ENCODE measurements around the gene DNPEP. TPM values are rescaled to one million over a fixed set of nuclear protein-coding genes. Genes with fewer than 3 reads are reported as not detected.

The DNPEP gene
- total and polyA plus RNA-seq, 2 of the 4 experiments (the other 2 are of a cell fraction) = 74.2 to 89.4 TPM

DNA sequence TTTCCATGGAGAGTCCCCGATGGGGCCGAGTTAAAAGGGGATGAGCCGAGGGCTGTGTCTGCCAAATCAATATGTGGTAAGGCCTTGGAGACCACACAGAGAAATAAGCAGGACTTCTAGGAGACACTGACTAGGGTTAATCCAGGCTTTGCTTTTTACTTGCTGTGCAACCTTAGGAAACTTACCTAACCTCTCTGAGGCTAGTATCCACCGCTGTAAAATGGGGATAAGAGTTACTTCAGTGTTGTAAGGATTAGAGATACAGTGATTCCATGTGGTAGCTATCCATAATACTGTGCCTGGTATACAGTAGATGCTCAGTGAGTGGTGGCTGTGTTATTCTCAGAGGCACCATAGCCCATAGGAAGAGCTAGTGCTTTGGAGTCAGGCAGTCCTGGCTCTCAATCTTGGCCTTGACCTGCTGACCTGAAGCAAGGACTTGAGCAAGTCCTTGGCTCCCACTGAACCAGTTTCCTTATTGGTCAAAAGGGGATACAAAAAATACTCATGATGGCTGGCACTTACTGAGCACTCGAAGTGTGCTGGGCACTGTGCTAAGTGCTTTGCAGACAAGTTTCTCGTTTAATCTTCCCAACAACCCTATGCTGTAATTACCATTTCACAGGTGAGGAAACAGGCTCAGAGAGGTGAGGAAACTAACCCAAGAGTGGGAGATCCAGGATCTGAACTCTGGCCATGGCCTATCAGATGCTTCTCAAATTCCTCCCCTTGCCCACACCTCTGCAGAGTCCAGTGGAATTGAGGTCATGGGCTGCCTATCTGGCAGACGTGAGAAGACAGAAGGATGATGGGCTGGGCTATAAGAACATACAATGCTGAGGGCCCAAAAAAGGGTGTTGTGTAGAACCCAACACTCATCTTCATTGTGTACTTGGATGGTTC lies 18.5 kb upstream of the DNPEP start:
- H3K9me1 ChIP-seq (ENCODE audit: insufficient read depth, low read length) = peaks cover 24% of the 10 kb centered on the region
- peak overlapping the region; percentile 82 for H3K4ac ChIP-seq (ENCODE audit: low read depth, low read length)
- H3K79me1 ChIP-seq (ENCODE audit: low read depth in 1 of 2, low read length in 2 of 2) = no peaks in the 10 kb centered on the region
- TF ChIP-seq RFX5 (IDR thresholded peaks at IDR 0.05; ENCODE audit: low read depth, low read length) (no peak), MXI1 (IDR thresholded peaks at IDR 0.05; ENCODE audit: borderline replicate concordance, low read depth, low read length) (no peak), POLR2A (IDR thresholded peaks at IDR 0.05; ENCODE audit: low read depth, low read length) (no peak), CHD1 (IDR thresholded peaks at IDR 0.05; ENCODE audit: low read depth, low read length) (no peak), CEBPB (IDR thresholded peaks at IDR 0.05; ENCODE audit: low read depth, low read length) (no peak), MAZ (IDR thresholded peaks at IDR 0.05; ENCODE audit: borderline replicate concordance, low read depth, low read length) (no peak)
- TF ChIP-seq, protein P1, sequence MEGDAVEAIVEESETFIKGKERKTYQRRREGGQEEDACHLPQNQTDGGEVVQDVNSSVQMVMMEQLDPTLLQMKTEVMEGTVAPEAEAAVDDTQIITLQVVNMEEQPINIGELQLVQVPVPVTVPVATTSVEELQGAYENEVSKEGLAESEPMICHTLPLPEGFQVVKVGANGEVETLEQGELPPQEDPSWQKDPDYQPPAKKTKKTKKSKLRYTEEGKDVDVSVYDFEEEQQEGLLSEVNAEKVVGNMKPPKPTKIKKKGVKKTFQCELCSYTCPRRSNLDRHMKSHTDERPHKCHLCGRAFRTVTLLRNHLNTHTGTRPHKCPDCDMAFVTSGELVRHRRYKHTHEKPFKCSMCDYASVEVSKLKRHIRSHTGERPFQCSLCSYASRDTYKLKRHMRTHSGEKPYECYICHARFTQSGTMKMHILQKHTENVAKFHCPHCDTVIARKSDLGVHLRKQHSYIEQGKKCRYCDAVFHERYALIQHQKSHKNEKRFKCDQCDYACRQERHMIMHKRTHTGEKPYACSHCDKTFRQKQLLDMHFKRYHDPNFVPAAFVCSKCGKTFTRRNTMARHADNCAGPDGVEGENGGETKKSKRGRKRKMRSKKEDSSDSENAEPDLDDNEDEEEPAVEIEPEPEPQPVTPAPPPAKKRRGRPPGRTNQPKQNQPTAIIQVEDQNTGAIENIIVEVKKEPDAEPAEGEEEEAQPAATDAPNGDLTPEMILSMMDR (conservative IDR thresholded peaks at IDR 0.05; ENCODE audit: low read depth, low read length) = no peak
- TF ChIP-seq, protein P2, sequence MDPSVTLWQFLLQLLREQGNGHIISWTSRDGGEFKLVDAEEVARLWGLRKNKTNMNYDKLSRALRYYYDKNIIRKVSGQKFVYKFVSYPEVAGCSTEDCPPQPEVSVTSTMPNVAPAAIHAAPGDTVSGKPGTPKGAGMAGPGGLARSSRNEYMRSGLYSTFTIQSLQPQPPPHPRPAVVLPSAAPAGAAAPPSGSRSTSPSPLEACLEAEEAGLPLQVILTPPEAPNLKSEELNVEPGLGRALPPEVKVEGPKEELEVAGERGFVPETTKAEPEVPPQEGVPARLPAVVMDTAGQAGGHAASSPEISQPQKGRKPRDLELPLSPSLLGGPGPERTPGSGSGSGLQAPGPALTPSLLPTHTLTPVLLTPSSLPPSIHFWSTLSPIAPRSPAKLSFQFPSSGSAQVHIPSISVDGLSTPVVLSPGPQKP (IDR thresholded peaks at IDR 0.05; ENCODE audit: borderline replicate concordance, low read depth, low read length) = no peak
- H3K36me3 ChIP-seq (ENCODE audit: control insufficient read depth, insufficient read depth, low read length) = no peaks in the 10 kb centered on the region
- ATAC-seq (ENCODE audit: low read depth) = no peak
- peak overlapping the region; percentile 74 for H4K5ac ChIP-seq (ENCODE audit: low read depth, low read length)
- H3K56ac ChIP-seq (ENCODE audit: extremely low read depth, insufficient read depth, low read length) = peak overlapping the region; percentile 60; the same call in 1 of the 2 replicates
- peak overlapping the region; percentile 99 for H4K91ac ChIP-seq (ENCODE audit: insufficient read depth, low read depth, low read length)
- H2AK9ac ChIP-seq (replicated peaks; ENCODE audit: low read depth, low read length, poor library complexity) = peak overlapping the region; percentile 97
- peak overlapping the region; percentile 79 for H3K18ac ChIP-seq (ENCODE audit: low read depth, low read length)
- peak overlapping the region; percentile 79 for H2AFZ ChIP-seq (replicated peaks; ENCODE audit: low read length, poor library complexity)
- H2BK15ac ChIP-seq (ENCODE audit: low read depth, low read length) = peak overlapping the region; percentile 96
- intact Hi-C loops (cut with micrococcal nuclease) (no loop called here), in situ Hi-C loops (cut with MboI; ENCODE audit: low sequenced_read_pairs) (loop anchor here (5.0 kb wide), 1 partner anchor 56 kb away; no protein-coding TSS in a partner anchor), dilution Hi-C loops (cut with HindIII; ENCODE audit: low sequenced_read_pairs, unreplicated experiment) (no loop called here)
- peak overlapping the region; percentile 98 for H2BK120ac ChIP-seq (ENCODE audit: low read depth, low read length)
- 82% methylated on average over 3 of the region's 7 CpGs; no CpG with 5 or more reads in 1 of the 2 experiments for WGBS, 2 experiments (ENCODE audit: extremely low coverage in 2 of 2, insufficient read length in 1 of 2)
- peak overlapping the region; percentile 99 for H2BK20ac ChIP-seq (ENCODE audit: low read depth, low read length)
- no peaks in the 10 kb centered on the region for H3K27me3 ChIP-seq (ENCODE audit: control insufficient read depth, insufficient read depth, low read length)
- H3K4me1 ChIP-seq (ENCODE audit: control insufficient read depth, insufficient read depth, low read length) = peaks cover 21% of the 10 kb centered on the region
- no TSS peak for BruUV-seq (replicated peaks)
- peak overlapping the region; percentile 84 for H3K27ac ChIP-seq (ENCODE audit: insufficient read depth, low read length)
- H3K4me2 ChIP-seq (ENCODE audit: low read depth, low read length) = no peak overlapping the region
- H4K20me1 ChIP-seq (ENCODE audit: insufficient read depth, low read length) = no peaks in the 10 kb centered on the region
- DNase-seq = no peak
- H2BK5ac ChIP-seq (ENCODE audit: low read depth, low read length, poor library complexity, severe bottlenecking) = peak overlapping the region; percentile 95
- H3K9me3 ChIP-seq (ENCODE audit: control insufficient read depth, insufficient read depth, low read length) = no peaks in the 10 kb centered on the region
- ChIA-PET POLR2A (ENCODE audit: unreplicated experiment) (no interaction called here), CTCF (no interaction called here)
- no peak overlapping the region for H3K9ac ChIP-seq (ENCODE audit: low read depth, low read length)
- no peak overlapping the region for H3K4me3 ChIP-seq (ENCODE audit: insufficient read depth, low read depth, low read length)
- peak overlapping the region; percentile 72 for H3K14ac ChIP-seq (replicated peaks; ENCODE audit: low read depth, low read length)
- H2AK5ac ChIP-seq (ENCODE audit: low read depth, low read length) = peak overlapping the region; percentile 99
- H4K8ac ChIP-seq (ENCODE audit: low read depth in 2 of 2, low read length in 2 of 2) = peak overlapping the region; percentile 71 to 96; a peak in 3 of 4 replicates
- H3K23ac ChIP-seq (ENCODE audit: low read depth, low read length) = peak overlapping the region; percentile 74

Data from IMR-90 (cell line).